Sigmoid colon (tissue), 4 donors: Measurements from ENCODE around the gene SGCD.

ENCODE experiments used
- POLR2A ChIP-seq, 2 donors: fragments of 450-650 bp; IDR thresholded peaks; one replicate each; pipeline ENCODE4 v1.6.1; 2016; ENCODE audit warnings: antibody characterized with exemption in 2 of 2, mild to moderate bottlenecking in 2 of 2, moderate library complexity in 2 of 2
- POLR2AphosphoS5 ChIP-seq, 4 donors: sonication (generic); formaldehyde crosslinking; IDR thresholded peaks; one replicate each; pipeline ENCODE4 v1.6.1; 2017; ENCODE audit warnings: antibody characterized with exemption in 4 of 4
- TF ChIP-seq, protein P1 (sequence below), 4 experiments: fragments of 450-650 bp in 3 of 4; fragments of 200-600 bp in 1 of 4; IDR thresholded peaks; one replicate each; pipeline ENCODE4 v1.5.1; 2016 to 2019; ENCODE audit warnings: antibody characterized with exemption in 4 of 4, mild to moderate bottlenecking in 3 of 4, moderate library complexity in 2 of 4

DNA sequence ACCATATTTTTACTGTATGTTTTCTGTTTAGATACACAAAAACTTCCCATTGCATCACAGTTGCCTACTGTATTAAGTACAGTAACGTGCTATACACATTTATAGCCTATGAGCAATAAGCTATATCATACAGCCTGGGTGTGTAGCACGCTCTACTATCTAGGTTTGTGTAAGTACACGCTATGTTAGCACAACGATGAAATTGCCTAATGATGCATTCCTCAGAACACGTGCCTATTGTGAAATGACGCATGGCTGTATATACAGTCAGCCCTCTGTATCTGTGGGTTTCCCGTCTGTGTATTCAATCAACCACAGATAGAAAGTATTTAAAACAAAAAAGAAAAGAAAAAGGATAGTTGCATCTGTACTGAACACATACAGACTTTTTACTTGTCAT lies 64.2 kb downstream of the SGCD start:
- TF ChIP-seq POLR2AphosphoS5 (IDR thresholded peaks at IDR 0.05), result no peak
- TF ChIP-seq POLR2A (IDR thresholded peaks at IDR 0.05), result no peak
- TF ChIP-seq, protein P1, sequence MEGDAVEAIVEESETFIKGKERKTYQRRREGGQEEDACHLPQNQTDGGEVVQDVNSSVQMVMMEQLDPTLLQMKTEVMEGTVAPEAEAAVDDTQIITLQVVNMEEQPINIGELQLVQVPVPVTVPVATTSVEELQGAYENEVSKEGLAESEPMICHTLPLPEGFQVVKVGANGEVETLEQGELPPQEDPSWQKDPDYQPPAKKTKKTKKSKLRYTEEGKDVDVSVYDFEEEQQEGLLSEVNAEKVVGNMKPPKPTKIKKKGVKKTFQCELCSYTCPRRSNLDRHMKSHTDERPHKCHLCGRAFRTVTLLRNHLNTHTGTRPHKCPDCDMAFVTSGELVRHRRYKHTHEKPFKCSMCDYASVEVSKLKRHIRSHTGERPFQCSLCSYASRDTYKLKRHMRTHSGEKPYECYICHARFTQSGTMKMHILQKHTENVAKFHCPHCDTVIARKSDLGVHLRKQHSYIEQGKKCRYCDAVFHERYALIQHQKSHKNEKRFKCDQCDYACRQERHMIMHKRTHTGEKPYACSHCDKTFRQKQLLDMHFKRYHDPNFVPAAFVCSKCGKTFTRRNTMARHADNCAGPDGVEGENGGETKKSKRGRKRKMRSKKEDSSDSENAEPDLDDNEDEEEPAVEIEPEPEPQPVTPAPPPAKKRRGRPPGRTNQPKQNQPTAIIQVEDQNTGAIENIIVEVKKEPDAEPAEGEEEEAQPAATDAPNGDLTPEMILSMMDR (IDR thresholded peaks at IDR 0.05), result no peak
